GM15510 (cell line): ENCODE results near the gene GPR137.

Experiments
- POLR2A ChIP-seq: IDR thresholded peaks from 3 replicates; pipeline ENCODE4 v1.6.1; 2011; ENCODE audit warnings: borderline replicate concordance; ENCODE audit not compliant: insufficient read length; ENCODE audit errors: extremely low read depth

Gene GPR137

GRCh38 chr11:64265176-64266160, 20.2 kb upstream of the GPR137 start:
- TF ChIP-seq POLR2A, result no peak

GRCh38 chr11:64266339-64266738, 19.3 kb upstream of the GPR137 start:
- TF ChIP-seq POLR2A, result no peak

- no peak for TF ChIP-seq POLR2A
Observed at GRCh38 chr11:64267207-64267945, 18.3 kb upstream of the GPR137 start.

GRCh38 chr11:64268025-64268892, 17.4 kb upstream of the GPR137 start:
- no peak for TF ChIP-seq POLR2A

- TF ChIP-seq POLR2A, result no peak
Observed at GRCh38 chr11:64268893-64269539, 16.6 kb upstream of the GPR137 start.

- peak; percentile 53 for TF ChIP-seq POLR2A
Observed at GRCh38 chr11:64269540-64270220, 16.0 kb upstream of the GPR137 start.

GRCh38 chr11:64275031-64275800, 10.4 kb upstream of the GPR137 start:
- no peak for TF ChIP-seq POLR2A

GRCh38 chr11:64275841-64276240, 9.8 kb upstream of the GPR137 start:
- TF ChIP-seq POLR2A, result no peak

GRCh38 chr11:64276653-64277431, 8.8 kb upstream of the GPR137 start:
- no peak for TF ChIP-seq POLR2A

- no peak for TF ChIP-seq POLR2A
Observed at GRCh38 chr11:64278576-64279190, 7.0 kb upstream of the GPR137 start.

GRCh38 chr11:64281957-64282770, 3.5 kb upstream of the GPR137 start:
- no peak for TF ChIP-seq POLR2A
